ENCODE measurements around the gene MYBPH. TPM values are rescaled to one million over a fixed set of nuclear protein-coding genes. Genes with fewer than 3 reads are reported as not detected.

Gene MYBPH
- total RNA-seq, 1 experiment from 2014 or later: not detected

DNA sequence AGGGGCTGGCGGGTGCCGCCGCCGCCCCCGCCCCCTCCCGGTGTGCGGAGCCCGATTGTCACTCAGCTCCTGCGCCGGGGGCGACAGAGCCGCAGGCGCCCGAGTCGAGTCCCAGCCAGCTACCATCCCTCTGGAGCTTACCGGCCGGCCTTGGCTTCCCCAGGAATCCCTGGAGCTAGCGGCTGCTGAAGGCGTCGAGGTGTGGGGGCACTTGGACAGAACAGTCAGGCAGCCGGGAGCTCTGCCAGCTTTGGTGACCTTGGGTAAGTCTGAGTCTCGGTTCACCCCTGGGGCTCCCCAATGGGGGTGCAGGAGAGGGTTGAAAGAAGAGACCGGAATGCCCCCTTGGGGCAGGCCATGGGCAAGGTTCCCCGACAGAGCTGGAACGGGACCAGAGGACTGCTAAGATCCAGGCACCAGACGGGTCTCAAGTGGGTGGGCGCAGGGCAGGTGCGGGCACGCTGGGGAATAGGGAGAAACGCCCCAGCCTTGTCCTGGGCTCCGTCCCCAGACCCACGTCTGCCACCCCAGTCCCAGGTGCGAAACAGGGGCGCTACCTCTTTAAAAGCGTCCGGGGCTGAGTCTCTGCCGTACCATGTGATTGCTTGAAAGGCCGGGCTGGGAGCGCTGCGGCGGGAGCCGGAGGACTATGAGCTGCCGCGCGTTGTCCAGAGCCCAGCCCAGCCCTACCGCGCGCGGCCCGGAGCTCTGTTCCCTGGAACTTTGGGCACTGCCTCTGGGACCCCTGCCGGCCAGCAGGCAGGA lies 47.8 kb downstream of the MYBPH start, which contains the start of gene ADORA1:
TSS of gene ADORA1 (plus strand) at position 61 of the 765 bp plus-strand sequence. CDS start 1,116 bp downstream, outside the sequence.
- Histone ChIP-seq H3K4me1 (ENCODE audit: insufficient read depth, low read length) (peaks cover 2% of the 10 kb centered on the region; the same call in 1 of the 2 replicates), H3K9ac (ENCODE audit: extremely low read depth, insufficient read length, low read length) (no peak within 1 kb of the TSS)
- peaks cover 58% of the 10 kb centered on the region for H3K27me3 Mint-ChIP-seq (ENCODE audit: low read depth)

More for the DNA sequence above, 47.8 kb downstream of the MYBPH start, which contains the start of gene ADORA1:
- H3K79me1 ChIP-seq (ENCODE audit: insufficient read depth, low read depth, low read length, poor library complexity, severe bottlenecking): no peaks in the 10 kb centered on the region
- peak; percentile 32; the same call in 2 of the 3 replicates for TF ChIP-seq CTCF (conservative IDR thresholded peaks at IDR 0.05)
- H2AK5ac ChIP-seq (ENCODE audit: insufficient read length, low read length): no peak within 1 kb of the TSS
- H4K8ac ChIP-seq (replicated peaks; ENCODE audit: insufficient read length, low read depth, low read length): no peak within 1 kb of the TSS
- Mint-ChIP-seq H3K27ac (no peak within 1 kb of the TSS; a peak in 1 of 7 replicates), H3K9me3 (no peaks in the 10 kb centered on the region; a peak in 1 of 5 replicates), H3K36me3 (ENCODE audit: insufficient read depth in 1 of 3, low read depth in 3 of 3) (no peaks in the 10 kb centered on the region), H3K4me1 (peaks cover 22 to 43% of the 10 kb centered on the region in 2 experiments), H3K4me3 (peak within 1 kb of the TSS; percentile 62 to 83)
- no peak within 1 kb of the TSS for H3K14ac ChIP-seq (ENCODE audit: insufficient read depth, low read length)
- H3K27me3 ChIP-seq (ENCODE audit: insufficient read depth, low read length): no peaks in the 10 kb centered on the region; the same call in 1 of the 2 replicates
- no CpG with 5 or more reads among the region's 51 CpGs for WGBS (ENCODE audit: extremely low coverage, insufficient read length, low lambda C conversion rate)
- no peak within 1 kb of the TSS for H2BK120ac ChIP-seq (ENCODE audit: low read depth, low read length, poor library complexity, severe bottlenecking)
- H2BK20ac ChIP-seq (ENCODE audit: low read depth, low read length, poor library complexity, severe bottlenecking): no peak within 1 kb of the TSS
- no peak within 1 kb of the TSS for H2BK5ac ChIP-seq (ENCODE audit: insufficient read length, low read length)
- H3T11ph ChIP-seq (ENCODE audit: low read length): no peak within 1 kb of the TSS
- no peaks in the 10 kb centered on the region for H4K20me1 ChIP-seq (ENCODE audit: control insufficient read depth, insufficient read depth, insufficient read length)
- no peak within 1 kb of the TSS for H3K18ac ChIP-seq (ENCODE audit: insufficient read length, low read depth, low read length)
- H3K9me3 ChIP-seq (ENCODE audit: control insufficient read depth, low read depth, low read length): no peaks in the 10 kb centered on the region
- no peak within 1 kb of the TSS for H3K56ac ChIP-seq (ENCODE audit: insufficient read length, low read depth, low read length)
- no peak within 1 kb of the TSS for H3K27ac ChIP-seq (ENCODE audit: insufficient read length, low read depth, low read length)
- no peak within 1 kb of the TSS for H2BK15ac ChIP-seq (ENCODE audit: low read depth, low read length)
- no peak within 1 kb of the TSS for H4K5ac ChIP-seq (ENCODE audit: insufficient read length, low read depth, low read length)
- H4K91ac ChIP-seq (ENCODE audit: insufficient read length, low read depth, low read length): no peak within 1 kb of the TSS
- H3K4me2 ChIP-seq (ENCODE audit: insufficient read depth, insufficient read length, low read length): peak within 1 kb of the TSS; percentile 60
- no peak within 1 kb of the TSS for H3K4ac ChIP-seq (ENCODE audit: low read depth, low read length)
- no peak within 1 kb of the TSS for H3K23ac ChIP-seq (ENCODE audit: insufficient read length, low read depth, low read length)
- H2BK12ac ChIP-seq (ENCODE audit: insufficient read length, low read depth, low read length): no peak within 1 kb of the TSS
- DNase-seq: peak; percentile 80
- H3K23me2 ChIP-seq (ENCODE audit: insufficient read length, low read depth, low read length, poor library complexity, severe bottlenecking): peaks cover 7% of the 10 kb centered on the region
- H3K79me2 ChIP-seq (ENCODE audit: insufficient read depth, low read length): no peaks in the 10 kb centered on the region
- no peak within 1 kb of the TSS for H2AFZ ChIP-seq (ENCODE audit: low read length)

All from H9 (cell line).